HG03520 (cell line): ENCODE results near the gene MAGEA6.
"Not testable (repeated sequence)": the region's sequence is repeated elsewhere in the genome, so short reads cannot be mapped to it uniquely, and the experiment has no call there.

ENCODE experiments used
- ATAC-seq: cut with Tn5 transposase; IDR thresholded peaks from one replicate; pipeline ENCODE4 v1.9.1; 2021; ENCODE audit warnings: mild to moderate bottlenecking, moderate library complexity; ENCODE audit not compliant: unreplicated experiment

MAGEA6 gene, protein sequence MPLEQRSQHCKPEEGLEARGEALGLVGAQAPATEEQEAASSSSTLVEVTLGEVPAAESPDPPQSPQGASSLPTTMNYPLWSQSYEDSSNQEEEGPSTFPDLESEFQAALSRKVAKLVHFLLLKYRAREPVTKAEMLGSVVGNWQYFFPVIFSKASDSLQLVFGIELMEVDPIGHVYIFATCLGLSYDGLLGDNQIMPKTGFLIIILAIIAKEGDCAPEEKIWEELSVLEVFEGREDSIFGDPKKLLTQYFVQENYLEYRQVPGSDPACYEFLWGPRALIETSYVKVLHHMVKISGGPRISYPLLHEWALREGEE

DNA sequence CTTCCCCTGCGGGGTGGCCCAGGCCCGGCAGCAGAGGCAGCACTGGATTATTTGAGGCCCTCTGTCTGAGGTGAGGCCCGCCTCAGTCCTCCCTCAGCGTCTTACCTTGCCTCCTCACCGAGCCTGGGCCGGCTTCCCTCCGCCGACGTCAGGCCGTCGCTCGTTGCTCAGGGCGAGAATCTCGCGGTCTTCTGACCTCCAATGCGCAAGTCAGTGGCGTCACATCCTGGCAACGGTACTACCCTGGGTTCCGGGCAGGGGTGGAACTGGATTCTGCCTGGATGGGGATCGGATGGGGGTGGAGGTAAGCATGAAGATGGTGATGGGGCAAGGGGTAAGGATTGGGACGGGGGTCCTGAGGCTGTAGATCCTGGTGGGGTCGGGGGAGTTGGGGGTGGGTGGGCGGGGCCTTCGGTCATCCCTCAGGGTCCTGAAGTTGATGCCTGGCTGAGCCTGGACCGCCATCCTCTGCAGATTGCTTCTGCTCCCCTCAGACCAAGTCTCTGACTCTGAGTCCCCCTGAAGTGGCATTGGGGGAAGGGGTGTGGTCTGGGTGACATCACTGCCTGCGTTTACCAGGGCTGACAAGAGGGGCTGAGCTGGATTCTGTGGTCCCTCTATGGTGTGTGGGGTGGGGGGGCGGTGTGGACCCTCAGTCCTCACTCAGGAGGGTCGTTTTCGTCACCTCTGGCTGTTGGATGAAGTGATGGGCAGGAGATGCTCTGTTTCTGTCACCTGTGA, at the start of gene MAGEA6:
Gene MAGEA6, minus strand, starts transcription at position 141 of the 741 bp plus-strand sequence. CDS start 2,039 bp downstream, outside the sequence.
- ATAC-seq = not testable (repeated sequence)

GRCh38 chrX:152819266-152819665, 49.8 kb upstream of the MAGEA6 start:
- ATAC-seq = no peak

DNA sequence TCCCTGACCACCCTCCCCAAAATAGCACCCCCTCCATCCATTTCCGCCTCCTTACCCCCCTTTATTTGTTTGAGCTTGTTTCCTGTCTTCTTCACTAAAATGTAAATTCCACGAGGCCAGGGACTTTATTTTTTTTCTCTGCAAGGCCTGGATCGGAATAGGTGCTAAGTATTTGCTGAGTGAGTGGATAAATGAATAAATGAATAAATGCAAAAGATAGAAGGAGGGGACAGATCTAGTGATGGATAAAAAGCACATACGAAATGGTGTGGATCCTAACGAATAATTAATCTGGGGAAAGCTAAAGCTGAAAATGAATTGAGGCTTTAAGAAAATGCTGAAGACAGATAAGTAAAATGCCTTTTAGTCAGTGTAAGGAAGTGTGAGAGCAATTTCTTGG, 48.9 kb upstream of the MAGEA6 start:
- ATAC-seq = no peak

DNA sequence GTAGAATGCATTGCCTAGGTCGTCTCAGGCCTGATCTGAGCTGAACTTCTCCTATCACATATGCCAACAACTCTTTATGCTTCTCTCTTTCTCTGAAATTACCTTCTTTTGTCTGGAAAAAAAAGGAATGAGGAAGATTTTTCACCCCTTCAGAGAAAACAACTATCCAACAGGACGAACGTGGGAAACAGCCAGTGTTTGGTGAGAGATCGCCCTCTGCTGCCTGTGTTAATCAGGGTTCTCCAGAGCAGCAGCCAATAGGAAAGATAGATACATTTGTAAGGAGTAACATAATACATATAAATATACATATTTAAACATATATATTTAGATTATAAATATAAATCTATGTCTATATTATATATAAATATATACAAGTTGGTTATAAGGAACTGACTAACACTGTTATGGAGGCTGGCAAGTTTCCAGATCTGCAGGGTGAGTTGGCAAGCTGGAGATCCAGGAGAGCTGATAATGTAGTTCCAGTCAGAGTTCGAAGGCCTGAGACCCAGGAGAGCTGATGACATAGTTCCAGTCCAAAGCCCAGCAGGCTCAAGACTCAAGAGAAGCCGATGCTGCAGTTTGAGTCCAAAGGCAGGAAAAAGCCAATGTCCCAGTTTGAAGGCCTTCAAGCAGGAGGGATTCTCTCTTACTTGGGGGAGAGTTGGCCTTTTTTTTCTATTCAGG, 47.7 kb upstream of the MAGEA6 start:
- ATAC-seq = no peak

DNA sequence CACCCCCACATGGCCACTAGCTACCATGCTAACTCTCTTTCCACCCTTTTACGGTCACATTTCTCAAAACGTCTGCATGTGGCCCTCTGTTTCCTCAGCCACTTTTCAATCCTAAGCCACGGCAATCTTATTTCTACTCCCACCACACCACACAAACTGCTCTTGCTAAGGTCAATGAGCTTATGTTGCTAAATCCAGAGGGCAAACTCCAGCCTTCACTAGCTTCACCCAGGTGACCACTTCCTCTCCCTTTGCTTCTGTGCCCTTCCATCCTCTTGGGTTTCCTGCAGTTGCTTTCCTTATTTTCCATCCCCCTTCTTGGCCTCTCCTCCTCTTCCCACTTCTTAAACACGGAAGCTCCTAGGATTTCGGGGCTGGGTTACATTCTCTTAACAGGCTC, 44.6 kb upstream of the MAGEA6 start:
- ATAC-seq = no peak

GRCh38 chrX:152813206-152813605, 43.7 kb upstream of the MAGEA6 start:
- no peak for ATAC-seq

GRCh38 chrX:152810403-152810802, 40.9 kb upstream of the MAGEA6 start:
- no peak for ATAC-seq

GRCh38 chrX:152806035-152806434, 36.5 kb upstream of the MAGEA6 start:
- ATAC-seq = no peak

DNA sequence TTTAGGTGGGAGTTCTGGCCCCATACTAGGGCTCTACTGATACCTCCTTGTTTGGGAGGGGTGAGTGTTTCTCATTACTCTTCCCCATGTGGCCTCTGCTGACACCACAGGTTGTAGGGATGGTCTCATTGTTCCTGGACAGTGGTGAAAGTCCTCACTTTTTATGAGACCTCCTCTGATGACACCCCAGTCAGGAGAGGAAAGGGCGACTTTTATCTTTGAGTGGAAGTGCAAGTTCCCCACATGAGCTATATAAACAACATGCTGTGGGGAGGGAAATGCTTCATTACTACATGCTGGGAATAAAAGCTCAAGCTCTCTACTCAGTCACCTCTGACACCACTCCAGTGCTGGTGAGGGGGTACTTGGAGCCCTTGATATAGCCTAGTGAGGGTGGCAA, 29.5 kb upstream of the MAGEA6 start:
- ATAC-seq = no peak

- ATAC-seq = peak; percentile 88
These were observed 17.6 kb upstream of the MAGEA6 start for GRCh38 chrX:152787062-152787461.

- not testable (repeated sequence) for ATAC-seq
These were observed 2.9 kb downstream of the MAGEA6 start for GRCh38 chrX:152766562-152766961.

DNA sequence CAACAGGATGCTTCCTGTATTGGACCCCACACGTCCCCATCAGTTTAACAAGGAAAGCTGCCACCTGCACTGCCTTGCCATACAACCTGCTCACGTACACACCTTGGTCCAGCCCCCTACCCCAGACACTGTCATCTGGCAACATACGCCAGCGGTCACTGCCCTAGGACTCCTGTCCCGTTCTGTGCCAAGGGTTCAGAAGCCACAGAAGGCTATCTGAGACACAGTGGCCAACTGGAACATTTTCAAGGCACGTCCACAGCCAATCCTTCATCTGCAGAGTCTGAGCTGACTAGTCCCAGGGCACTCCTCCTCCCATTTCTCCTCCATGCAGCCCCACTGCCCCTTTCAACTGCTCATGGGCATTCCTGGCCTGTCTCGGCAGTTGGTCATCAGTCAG, 7.9 kb downstream of the MAGEA6 start:
- ATAC-seq = not testable (repeated sequence)

GRCh38 chrX:152759544-152759943, 9.9 kb downstream of the MAGEA6 start:
- ATAC-seq = not testable (repeated sequence)

- not testable (repeated sequence) for ATAC-seq
These were observed 10.6 kb downstream of the MAGEA6 start, which contains the start of gene CSAG3 for GRCh38 chrX:152758918-152759317. CSAG3 (plus strand) TSS chrX:152759218.

DNA sequence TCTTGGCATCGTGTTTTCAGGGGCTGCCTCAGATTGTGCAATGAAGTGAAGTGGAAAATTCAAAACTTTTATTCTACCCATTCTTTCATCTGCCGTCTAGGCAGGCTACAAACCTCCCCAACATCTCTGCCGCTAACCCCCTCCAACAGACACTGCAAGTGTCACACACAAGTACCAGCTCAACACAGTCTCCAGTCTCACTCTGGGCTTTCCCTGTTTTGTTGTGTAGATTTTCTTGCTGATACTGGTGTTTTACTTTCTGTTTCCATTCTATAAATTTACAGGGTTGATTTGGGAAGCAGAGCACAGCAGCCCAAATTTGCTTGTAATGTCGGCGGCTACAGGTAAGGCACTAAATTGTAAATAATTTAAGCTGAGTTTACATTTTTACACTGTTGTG, 14.6 kb downstream of the MAGEA6 start:
- not testable (repeated sequence) for ATAC-seq

GRCh38 chrX:152753686-152754650, 15.5 kb downstream of the MAGEA6 start, which contains the start of gene MAGEA2:
MAGEA2 (minus strand) TSS chrX:152753842; CDS start chrX:152751363, 2,479 bp downstream.
- ATAC-seq = not testable (repeated sequence)

GRCh38 chrX:152738560-152738959, 30.9 kb downstream of the MAGEA6 start:
- no peak for ATAC-seq

DNA sequence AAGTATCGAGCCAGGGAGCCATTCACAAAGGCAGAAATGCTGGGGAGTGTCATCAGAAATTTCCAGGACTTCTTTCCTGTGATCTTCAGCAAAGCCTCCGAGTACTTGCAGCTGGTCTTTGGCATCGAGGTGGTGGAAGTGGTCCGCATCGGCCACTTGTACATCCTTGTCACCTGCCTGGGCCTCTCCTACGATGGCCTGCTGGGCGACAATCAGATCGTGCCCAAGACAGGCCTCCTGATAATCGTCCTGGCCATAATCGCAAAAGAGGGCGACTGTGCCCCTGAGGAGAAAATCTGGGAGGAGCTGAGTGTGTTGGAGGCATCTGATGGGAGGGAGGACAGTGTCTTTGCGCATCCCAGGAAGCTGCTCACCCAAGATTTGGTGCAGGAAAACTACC, 33.0 kb downstream of the MAGEA6 start:
- not testable (repeated sequence) for ATAC-seq

- no peak for ATAC-seq
These were observed 33.5 kb downstream of the MAGEA6 start for GRCh38 chrX:152735860-152736511.

GRCh38 chrX:152735101-152735500, 34.4 kb downstream of the MAGEA6 start:
- no peak for ATAC-seq
